Spinal cord (tissue), 10 donors: ENCODE measurements around the gene MYO15A. TPM values are rescaled to one million over a fixed set of nuclear protein-coding genes. Genes with fewer than 3 reads are reported as not detected.
"Not testable (repeated sequence)": the region's sequence is repeated elsewhere in the genome, so short reads cannot be mapped to it uniquely, and the experiment has no call there.

Source experiments
- DNase-seq, 6 donors: peaks; one replicate each; pipeline versions ENCODE4 v3.0.0 to v3.0.0-alpha.2; 2013 to 2015; ENCODE audit warnings: low spot score in 6 of 6, low read depth in 4 of 6
- H3K27ac ChIP-seq: one replicate; pipeline ENCODE4 v1.5.1; 2013; ENCODE audit warnings: low read depth, low read length, control low read depth
- H3K27me3 ChIP-seq: one replicate; pipeline ENCODE4 v1.6.1; 2013; ENCODE audit warnings: low read length; ENCODE audit not compliant: control insufficient read depth, insufficient read depth
- H3K36me3 ChIP-seq: one replicate; pipeline ENCODE4 v1.6.1; 2013; ENCODE audit warnings: low read length; ENCODE audit not compliant: control insufficient read depth, insufficient read depth
- H3K4me1 ChIP-seq: one replicate; pipeline ENCODE4 v1.6.1; 2013; ENCODE audit warnings: low read length; ENCODE audit not compliant: control insufficient read depth, insufficient read depth
- H3K4me3 ChIP-seq: one replicate; pipeline ENCODE4 v1.5.1; 2013; ENCODE audit warnings: low read depth, low read length, control low read depth
- H3K9me3 ChIP-seq: one replicate; pipeline ENCODE4 v1.6.1; 2013; ENCODE audit warnings: low read length; ENCODE audit not compliant: control insufficient read depth, insufficient read depth
- WGBS: methylation state at CpG from one replicate; pipeline ENCODE4 v1.1.5; 2013; ENCODE audit warnings: missing lambda C conversion rate; ENCODE audit not compliant: insufficient coverage; 5-methylcytosine and 5-hydroxymethylcytosine counted together
- polyA plus RNA-seq, 2 donors: library from polyadenylated mRNA; unstranded; fragments of 120-200 nt; gene quantifications; one replicate each; pipeline ENCODE4 v1.2.1, GENCODE V29; 2013; ENCODE audit not compliant: insufficient read length in 2 of 2
- total RNA-seq, 2 donors: library from RNA; depleted of rRNA in 1 of 2; stranded (reverse); fragments of 120-200 nt in 1 of 2; fragments of >200 nt in 1 of 2; gene quantifications; one replicate each; pipeline versions ENCODE4 v1.2.3 to v1.2.4, GENCODE V29; 2013 to 2014
- donor health status: healthy.

Gene MYO15A
- total and polyA plus RNA-seq, 4 donors = 1.3 to 6.8 (median 3.6) TPM

DNA sequence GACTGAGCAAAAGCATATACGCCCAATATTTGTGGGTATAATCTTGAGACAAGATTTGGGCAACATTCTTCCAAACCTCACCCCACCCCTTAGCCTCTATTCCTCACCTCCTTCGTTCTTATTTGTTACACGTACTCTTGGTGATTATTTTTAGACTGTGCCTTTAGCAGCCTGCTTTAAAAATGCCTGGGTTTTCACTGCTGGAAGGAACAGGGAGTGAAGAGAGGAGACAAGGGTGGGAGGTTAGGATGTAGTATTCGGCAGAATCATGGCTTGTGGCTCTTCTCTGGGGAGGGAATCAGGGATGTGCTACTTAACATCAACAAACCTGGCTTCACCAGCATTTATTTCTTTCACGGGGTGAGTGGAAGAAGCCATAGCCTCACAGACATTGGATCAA is 86.7 kb downstream of the MYO15A start:
- Histone ChIP-seq H3K27ac (no peak overlapping the region), H3K9me3 (no peaks in the 10 kb centered on the region), H3K4me3 (no peak overlapping the region), H3K36me3 (peaks cover 57% of the 10 kb centered on the region), H3K27me3 (no peaks in the 10 kb centered on the region), H3K4me1 (peaks cover 15% of the 10 kb centered on the region)
- 100% methylated on average over 1 of the region's 5 CpGs for WGBS
- no peak for DNase-seq

DNA sequence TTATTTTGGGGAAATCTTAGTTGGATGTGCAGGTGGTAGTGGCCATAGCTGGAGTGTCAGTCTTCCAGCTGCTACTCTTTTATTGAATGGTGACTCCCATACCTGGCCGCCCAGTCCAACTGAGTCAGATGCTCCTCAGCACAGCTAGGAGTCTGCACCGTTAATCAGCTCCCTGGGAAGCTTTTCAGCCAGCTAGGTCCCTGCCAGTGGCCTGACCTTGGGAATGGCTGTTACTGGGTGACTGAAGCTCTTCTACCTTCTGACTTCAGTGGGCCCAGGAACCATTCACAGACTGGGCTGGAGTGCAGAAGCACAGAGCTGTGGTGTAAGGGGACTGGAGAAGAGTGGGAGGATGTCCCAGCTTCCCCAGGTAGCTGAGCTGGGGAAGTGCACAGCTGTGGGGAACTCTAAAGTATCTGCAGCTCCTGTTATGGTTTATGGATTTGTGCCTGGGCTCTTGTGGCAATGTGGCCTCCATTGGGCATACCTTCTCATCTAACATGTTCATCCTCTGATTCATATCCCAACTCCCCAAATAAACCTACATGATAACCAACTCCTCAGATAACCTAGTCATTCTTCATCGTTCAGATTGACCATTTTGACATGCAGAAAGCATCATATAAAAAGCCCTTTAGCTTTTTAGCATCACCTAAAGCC is 89.1 kb downstream of the MYO15A start:
- Histone ChIP-seq H3K9me3 (no peaks in the 10 kb centered on the region), H3K4me3 (no peak overlapping the region), H3K27me3 (no peaks in the 10 kb centered on the region), H3K4me1 (no peaks in the 10 kb centered on the region), H3K27ac (no peak overlapping the region), H3K36me3 (peaks cover 65% of the 10 kb centered on the region)
- WGBS = 100% methylated on average over 3 of the region's 3 CpGs
- no peak for DNase-seq

DNA sequence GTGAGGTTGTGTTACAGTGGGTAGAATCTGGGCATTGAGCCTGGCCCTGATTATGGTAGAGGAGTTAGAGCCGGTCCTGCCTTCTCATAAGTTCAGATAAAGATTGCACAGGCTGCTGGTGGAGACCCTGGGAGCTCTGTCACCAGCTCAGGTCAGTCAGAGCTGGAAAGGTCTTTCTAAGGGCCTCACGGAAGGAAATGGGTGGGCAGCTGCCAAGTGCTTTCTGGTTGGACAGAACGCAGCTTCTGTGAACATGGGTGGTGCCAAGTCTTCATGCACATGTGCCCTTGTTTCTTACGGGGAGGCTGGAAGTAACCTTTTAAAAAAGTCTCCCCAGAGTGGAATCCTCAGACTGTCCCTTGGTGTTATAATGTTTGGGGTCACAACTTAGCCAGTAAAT is 90.0 kb downstream of the MYO15A start:
- DNase-seq = no peak
- Histone ChIP-seq H3K36me3 (peaks cover 62% of the 10 kb centered on the region), H3K27me3 (no peaks in the 10 kb centered on the region), H3K4me3 (no peak overlapping the region), H3K27ac (no peak overlapping the region), H3K4me1 (no peaks in the 10 kb centered on the region), H3K9me3 (no peaks in the 10 kb centered on the region)
- WGBS = 74% methylated on average over 4 of the region's 4 CpGs

DNA sequence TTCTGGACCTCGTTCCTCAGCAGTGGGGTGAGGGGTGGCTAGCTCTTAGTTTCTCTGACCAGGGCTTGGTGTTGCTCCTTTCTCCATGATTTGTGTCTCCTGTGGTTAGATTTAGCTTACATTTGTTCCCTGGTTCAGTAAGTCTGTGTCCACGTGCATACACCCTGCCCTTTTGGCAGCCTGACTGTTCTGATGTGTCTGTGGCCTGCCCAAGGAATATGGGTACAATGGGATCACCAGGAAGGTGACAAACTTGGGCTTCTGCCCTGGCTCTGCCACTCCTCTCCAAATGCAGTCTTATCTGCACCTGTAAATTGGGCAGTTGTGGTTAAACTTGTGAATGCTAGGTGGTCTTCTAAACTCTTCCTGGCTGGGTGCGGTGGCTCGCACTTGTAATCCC is 92.6 kb downstream of the MYO15A start:
- H3K36me3 ChIP-seq = peaks cover 75% of the 10 kb centered on the region

DNA sequence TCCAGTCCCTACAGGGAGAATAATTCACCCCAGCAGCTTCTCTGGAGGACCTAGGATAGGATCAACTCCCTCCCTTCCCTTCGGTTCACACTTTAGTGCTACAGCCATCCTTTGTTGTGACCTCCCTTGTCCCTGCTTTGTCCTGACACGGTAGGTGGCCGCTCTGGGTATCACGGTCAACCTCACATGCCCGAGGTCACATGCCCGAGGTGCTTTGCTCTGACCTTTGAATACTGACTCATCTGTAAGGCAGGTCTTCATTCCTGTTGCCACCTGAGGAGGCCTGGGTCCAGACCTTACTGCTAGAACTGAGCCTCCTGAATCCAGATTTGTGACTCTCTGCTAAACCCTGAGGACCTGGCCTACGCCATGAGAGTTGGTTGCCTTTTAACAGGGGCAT is 94.8 kb downstream of the MYO15A start:
- WGBS = 58% methylated on average over 7 of the region's 7 CpGs
- Histone ChIP-seq H3K36me3 (peaks cover 81% of the 10 kb centered on the region), H3K27ac (no peak overlapping the region)

More for the DNA sequence above, 92.6 kb downstream of the MYO15A start:
- no peak overlapping the region for H3K4me3 ChIP-seq
- H3K27ac ChIP-seq = no peak overlapping the region
- no peaks in the 10 kb centered on the region for H3K9me3 ChIP-seq
- peaks cover 4% of the 10 kb centered on the region for H3K4me1 ChIP-seq
- no peak for DNase-seq
- WGBS = 93% methylated on average over 2 of the region's 4 CpGs
- no peaks in the 10 kb centered on the region for H3K27me3 ChIP-seq

DNA sequence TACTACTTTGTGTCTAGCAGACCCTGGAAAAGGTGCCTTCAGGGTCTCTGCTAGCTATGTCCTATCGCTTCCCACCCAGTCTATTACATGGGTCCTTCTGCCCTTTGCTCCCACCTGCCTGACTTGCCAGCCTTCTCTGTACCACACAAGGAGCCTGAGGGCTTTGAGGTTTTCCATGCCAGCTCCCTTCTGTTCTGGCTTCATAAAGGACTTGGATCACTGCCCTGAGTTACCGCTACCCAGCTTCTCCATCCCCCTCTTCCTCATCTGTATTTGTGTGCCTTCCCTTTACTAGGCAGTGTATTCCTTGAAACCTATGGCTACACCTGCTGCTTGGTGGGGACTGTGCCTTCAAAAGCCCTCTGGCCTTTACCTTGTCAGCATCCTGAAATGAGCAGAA is 97.3 kb downstream of the MYO15A start:
- peaks cover 85% of the 10 kb centered on the region for H3K36me3 ChIP-seq
- DNase-seq = no peak
- no peak overlapping the region for H3K4me3 ChIP-seq
- H3K4me1 ChIP-seq = peaks cover 4% of the 10 kb centered on the region
- 58% methylated on average over 2 of the region's 2 CpGs for WGBS
- no peaks in the 10 kb centered on the region for H3K9me3 ChIP-seq
- no peak overlapping the region for H3K27ac ChIP-seq
- no peaks in the 10 kb centered on the region for H3K27me3 ChIP-seq

More for the DNA sequence above, 94.8 kb downstream of the MYO15A start:
- no peaks in the 10 kb centered on the region for H3K27me3 ChIP-seq
- DNase-seq = no peak
- H3K4me3 ChIP-seq = no peak overlapping the region
- H3K4me1 ChIP-seq = peaks cover 4% of the 10 kb centered on the region
- H3K9me3 ChIP-seq = no peaks in the 10 kb centered on the region

DNA sequence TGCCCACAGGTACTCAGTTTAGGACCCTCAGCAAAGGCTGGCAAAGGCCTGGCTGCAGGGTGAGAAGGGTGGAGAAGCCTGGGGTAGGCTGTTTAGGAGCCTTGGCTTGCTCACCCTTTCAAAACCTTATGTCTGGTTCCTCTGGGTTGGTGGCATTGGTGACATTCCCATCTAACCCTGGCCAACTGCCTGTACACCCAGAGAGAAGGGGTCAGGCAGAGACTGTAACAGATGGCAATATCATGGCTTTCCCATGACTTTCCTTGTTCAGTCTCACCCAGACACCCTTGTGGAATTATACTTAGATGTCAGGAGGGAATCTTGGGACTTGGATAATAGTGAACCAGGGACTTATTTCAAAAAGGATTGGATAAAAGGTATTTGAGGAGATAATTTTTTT is 98.4 kb downstream of the MYO15A start:
- H3K4me3 ChIP-seq = no peak overlapping the region
- peaks cover 85% of the 10 kb centered on the region for H3K36me3 ChIP-seq
- no peak for DNase-seq
- H3K27me3 ChIP-seq = no peaks in the 10 kb centered on the region
- no peak overlapping the region for H3K27ac ChIP-seq
- H3K4me1 ChIP-seq = peaks cover 4% of the 10 kb centered on the region
- H3K9me3 ChIP-seq = no peaks in the 10 kb centered on the region

DNA sequence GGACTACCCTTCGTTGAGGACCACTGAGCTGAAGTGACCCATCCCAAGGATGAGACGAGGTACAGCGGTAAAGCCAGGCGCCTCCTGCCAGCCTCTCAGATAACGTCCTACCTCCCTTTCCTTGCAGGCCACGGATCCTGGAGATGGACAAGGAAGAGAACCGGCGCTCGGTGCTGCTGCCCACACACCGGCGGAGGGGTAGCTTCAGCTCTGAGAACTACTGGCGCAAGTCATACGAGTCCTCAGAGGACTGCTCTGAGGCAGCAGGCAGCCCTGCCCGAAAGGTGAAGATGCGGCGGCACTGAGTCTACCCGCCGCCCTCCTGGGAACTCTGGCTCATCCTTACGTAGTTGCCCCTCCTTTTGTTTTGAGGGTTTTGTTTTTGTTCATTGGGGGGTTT is 99.5 kb downstream of the MYO15A start:
- H3K4me1 ChIP-seq = peaks cover 4% of the 10 kb centered on the region
- H3K27ac ChIP-seq = no peak overlapping the region
- H3K9me3 ChIP-seq = no peaks in the 10 kb centered on the region
- no peak overlapping the region for H3K4me3 ChIP-seq
- H3K36me3 ChIP-seq = peaks cover 81% of the 10 kb centered on the region
- H3K27me3 ChIP-seq = no peaks in the 10 kb centered on the region
- DNase-seq = no peak
- 94% methylated on average over 12 of the region's 19 CpGs for WGBS

DNA sequence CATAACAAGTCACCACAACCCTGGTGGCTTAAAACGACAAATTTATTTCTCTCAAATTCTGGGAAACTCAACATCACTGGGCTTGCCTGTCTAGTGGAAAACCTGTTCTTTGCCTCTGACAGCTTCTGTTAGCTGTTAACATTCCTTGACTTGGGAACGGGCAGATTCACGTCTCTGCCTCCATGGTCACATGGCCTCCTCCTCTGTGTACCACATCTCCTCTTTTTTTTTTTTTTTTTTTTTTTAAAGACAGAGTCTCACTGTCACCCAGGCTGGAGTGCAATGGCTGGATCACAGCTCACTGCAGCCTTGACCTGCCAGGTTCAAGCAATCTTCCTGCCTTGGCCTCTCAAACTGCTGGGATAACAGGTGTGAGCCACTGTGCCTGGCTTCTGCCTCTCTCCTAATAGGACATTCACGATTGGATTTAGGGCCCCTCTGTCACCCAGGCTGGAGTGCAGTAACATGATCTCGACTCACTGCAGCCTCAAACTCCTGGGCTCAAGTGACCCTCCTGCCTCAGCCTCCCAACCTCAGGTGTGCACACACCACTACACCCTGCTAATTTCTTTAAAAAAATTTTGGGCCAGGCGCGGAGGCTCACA is 105.2 kb downstream of the MYO15A start:
- Histone ChIP-seq H3K27ac (no peak overlapping the region), H3K4me1 (no peaks in the 10 kb centered on the region), H3K36me3 (peaks cover 28% of the 10 kb centered on the region), H3K4me3 (no peak overlapping the region), H3K27me3 (no peaks in the 10 kb centered on the region), H3K9me3 (no peaks in the 10 kb centered on the region)
- no peak for DNase-seq
- WGBS = 55% methylated on average over 5 of the region's 7 CpGs

DNA sequence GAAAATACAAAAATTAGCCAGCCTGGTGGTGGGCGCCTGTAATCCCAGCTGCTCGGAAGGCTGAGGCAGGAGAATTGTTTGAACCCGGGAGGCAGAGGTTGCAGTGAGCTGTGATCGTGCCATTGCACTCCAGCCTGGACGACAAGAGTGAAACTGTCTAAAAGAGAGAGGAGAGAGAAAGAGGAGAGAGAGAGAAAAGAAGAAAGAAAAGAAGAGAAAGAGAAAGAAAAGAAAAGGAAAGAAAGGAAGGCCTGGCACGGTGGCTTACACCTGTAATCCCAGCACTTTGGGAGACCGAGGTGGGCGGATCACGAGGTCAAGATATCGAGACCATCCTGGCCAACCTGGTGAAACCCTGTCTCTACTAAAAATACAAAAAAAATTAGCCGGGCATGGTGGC is 108.3 kb downstream of the MYO15A start:
- 82% methylated on average over 10 of the region's 11 CpGs for WGBS
- not testable (repeated sequence) for H3K4me3 ChIP-seq, H3K9me3 ChIP-seq, H3K27ac ChIP-seq, H3K27me3 ChIP-seq, H3K4me1 ChIP-seq, H3K36me3 ChIP-seq, DNase-seq
